Gastroesophageal sphincter (tissue), 4 donors: ENCODE measurements around the gene C18orf32. TPM values are rescaled to one million over a fixed set of nuclear protein-coding genes. Genes with fewer than 3 reads are reported as not detected.

ENCODE experiments used
- ATAC-seq: fragments of 150-250 bp; one replicate; pipeline ENCODE4 v1.9.1; 2016; ENCODE audit warnings: mild to moderate bottlenecking, moderate library complexity
- H3K27ac ChIP-seq, 4 donors: fragments of 200-600 bp; sonication (generic) in 3 of 4; 1 replicate in 3 of 4; 2 replicates in 1 of 4; pipeline ENCODE4 v1.5.1; 2016 to 2019
- H3K27me3 ChIP-seq: fragments of 200-600 bp; sonication (generic); one replicate; pipeline ENCODE4 v1.5.1; 2019
- H3K36me3 ChIP-seq, 2 donors: fragments of 200-600 bp; sonication (generic); one replicate each; pipeline ENCODE4 v1.5.1; 2019; ENCODE audit warnings: control low read depth in 1 of 2
- H3K4me1 ChIP-seq, 3 donors: fragments of 200-600 bp; sonication (generic); 1 replicate in 2 of 3; 2 replicates in 1 of 3; pipeline ENCODE4 v1.5.1; 2016 to 2019; ENCODE audit warnings: control low read depth in 2 of 3
- H3K4me3 ChIP-seq, 2 donors: fragments of 200-600 bp; sonication (generic); one replicate each; pipeline ENCODE4 v1.5.1; 2019; ENCODE audit warnings: mild to moderate bottlenecking in 1 of 2, moderate library complexity in 1 of 2
- H3K9me3 ChIP-seq, 3 donors: fragments of 200-600 bp; sonication (generic); one replicate each; pipeline ENCODE4 v1.5.1; 2017 to 2019; ENCODE audit warnings: control low read depth in 2 of 3
- CTCF ChIP-seq, 4 experiments: fragments of 200-600 bp in 2 of 4; fragments of 450-650 bp in 2 of 4; sonication (generic) in 1 of 4; IDR thresholded peaks; one replicate each; pipeline ENCODE4 v1.5.1; 2017 to 2019; ENCODE audit warnings: antibody characterized with exemption in 4 of 4, mild to moderate bottlenecking in 2 of 4, moderate library complexity in 2 of 4
- EP300 ChIP-seq: sonication (generic); formaldehyde crosslinking; IDR thresholded peaks from one replicate; pipeline ENCODE4 v1.6.1; 2017; ENCODE audit warnings: antibody characterized with exemption, mild to moderate bottlenecking
- POLR2A ChIP-seq, 2 donors: fragments of 450-650 bp; IDR thresholded peaks; one replicate each; pipeline ENCODE4 v1.6.1; 2017; ENCODE audit warnings: antibody characterized with exemption in 2 of 2, mild to moderate bottlenecking in 2 of 2, moderate library complexity in 1 of 2
- POLR2AphosphoS5 ChIP-seq: sonication (generic); formaldehyde crosslinking; IDR thresholded peaks from one replicate; pipeline ENCODE4 v1.6.1; 2017; ENCODE audit warnings: antibody characterized with exemption
- WGBS, 2 donors: methylation state at CpG; one replicate each; pipeline ENCODE4 v1.1.5; 2018; ENCODE audit warnings: low coverage in 1 of 2; 5-methylcytosine and 5-hydroxymethylcytosine counted together
- total RNA-seq, 4 donors: library from RNA; depleted of rRNA; stranded (reverse); fragments of >200 nt; gene quantifications; one replicate each; pipeline ENCODE4 v1.1.0, GENCODE V29; 2016

C18orf32 gene
- total RNA-seq, 4 donors from 2014 or later, result 38.9 to 64.0 (median 48.2) TPM

GRCh38 chr18:49461602-49461977, 25.4 kb downstream of the C18orf32 start:
- ATAC-seq, result no peak
- Histone ChIP-seq H3K36me3 (no peaks in the 10 kb centered on the region), H3K9me3 (no peaks in the 10 kb centered on the region), H3K4me3 (no peak overlapping the region), H3K27me3 (no peaks in the 10 kb centered on the region), H3K27ac (no peak overlapping the region), H3K4me1 (peaks cover 0 to 42% (median 12%) of the 10 kb centered on the region in 3 donors)
- TF ChIP-seq CTCF (IDR thresholded peaks at IDR 0.05) (no peak), POLR2AphosphoS5 (no peak), POLR2A (IDR thresholded peaks at IDR 0.05) (no peak), EP300 (no peak)
- WGBS, 2 donors, result 94 to 100% methylated on average over 2 of the region's 4 CpGs

- no peak for ATAC-seq
- Histone ChIP-seq H3K27ac (peak overlapping the region in 3 of 4 donors; percentile 90 to 94 (median 91)), H3K4me3 (peak overlapping the region; percentile 64 to 96), H3K4me1 (peaks cover 0 to 47% (median 12%) of the 10 kb centered on the region in 3 donors), H3K36me3 (no peaks in the 10 kb centered on the region), H3K27me3 (no peaks in the 10 kb centered on the region), H3K9me3 (no peaks in the 10 kb centered on the region)
- no peak for TF ChIP-seq POLR2A (IDR thresholded peaks at IDR 0.05)
- no peak for TF ChIP-seq EP300
- no peak for TF ChIP-seq POLR2AphosphoS5
- TF ChIP-seq CTCF (IDR thresholded peaks at IDR 0.05), result no peak
- 42 to 45% methylated on average over 15 to 19 of the region's 19 CpGs for WGBS, 2 donors
Measured at GRCh38 chr18:49460976-49461601, 25.9 kb downstream of the C18orf32 start.

GRCh38 chr18:49459404-49460171, 27.4 kb downstream of the C18orf32 start:
- Histone ChIP-seq H3K4me3 (peak overlapping the region; percentile 64 to 96), H3K9me3 (no peaks in the 10 kb centered on the region), H3K4me1 (peaks cover 0 to 49% (median 12%) of the 10 kb centered on the region in 3 donors), H3K36me3 (no peaks in the 10 kb centered on the region), H3K27me3 (no peaks in the 10 kb centered on the region), H3K27ac (peak overlapping the region; percentile 60 to 94 (median 90))
- TF ChIP-seq EP300, result no peak
- TF ChIP-seq CTCF (IDR thresholded peaks at IDR 0.05), result no peak
- TF ChIP-seq POLR2A (IDR thresholded peaks at IDR 0.05), result no peak
- no peak for TF ChIP-seq POLR2AphosphoS5
- 25 to 57% methylated on average over 3 to 10 of the region's 16 CpGs for WGBS, 2 donors
- no peak for ATAC-seq

GRCh38 chr18:49457616-49458015, 29.4 kb downstream of the C18orf32 start:
- Histone ChIP-seq H3K36me3 (peaks cover 0 to 5% of the 10 kb centered on the region in 2 donors), H3K9me3 (no peaks in the 10 kb centered on the region)
- 81 to 94% methylated on average over 3 to 4 of the region's 4 CpGs for WGBS, 2 donors

More at GRCh38 chr18:49457616-49458015, 29.4 kb downstream of the C18orf32 start:
- no peak for ATAC-seq
- H3K27ac ChIP-seq, result no peak overlapping the region
- no peak overlapping the region for H3K4me3 ChIP-seq
- H3K27me3 ChIP-seq, result no peaks in the 10 kb centered on the region
- TF ChIP-seq POLR2AphosphoS5 (no peak), POLR2A (IDR thresholded peaks at IDR 0.05) (no peak), EP300 (no peak), CTCF (IDR thresholded peaks at IDR 0.05) (no peak)
- H3K4me1 ChIP-seq, result peaks cover 0 to 49% (median 12%) of the 10 kb centered on the region in 3 donors
